Fibroblast of skin of left biceps (primary cell): ENCODE results near the gene MOV10.
A peak's percentile ranks its signal among the peaks of the same experiment; 100 is the strongest.

Experiments used
- DNase-seq, 2 experiments: peaks; one replicate each; pipeline ENCODE4 v3.0.0-alpha.2; 2013; ENCODE audit warnings: low read depth in 2 of 2

The MOV10 gene

GRCh38 chr1:112698366-112699310 is 24.2 kb downstream of the MOV10 start:
- DNase-seq: no peak

- DNase-seq: no peak
Observed at GRCh38 chr1:112699425-112700144, 25.1 kb downstream of the MOV10 start.

GRCh38 chr1:112700290-112701226 is 26.1 kb downstream of the MOV10 start:
- DNase-seq: peak; percentile 84 to 86

- no peak for DNase-seq
Observed at GRCh38 chr1:112701227-112702066, 27.0 kb downstream of the MOV10 start.

- DNase-seq: no peak
Observed at GRCh38 chr1:112702067-112702395, 27.6 kb downstream of the MOV10 start.

GRCh38 chr1:112702420-112703261 is 28.2 kb downstream of the MOV10 start:
- no peak for DNase-seq

GRCh38 chr1:112703706-112704105 is 29.2 kb downstream of the MOV10 start:
- no peak for DNase-seq

GRCh38 chr1:112704391-112704933 is 30.0 kb downstream of the MOV10 start:
- DNase-seq: no peak

GRCh38 chr1:112704934-112705627 is 30.6 kb downstream of the MOV10 start:
- peak; percentile 86 to 88 for DNase-seq

- no peak for DNase-seq
Observed at GRCh38 chr1:112706505-112707220, 32.2 kb downstream of the MOV10 start, which contains the start of gene RHOC. TSS of gene RHOC (minus strand) at chr1:112707127. CDS start at chr1:112703799, 3,328 bp downstream.

- DNase-seq: peak in 1 of 2 experiments; percentile 47
Observed at GRCh38 chr1:112707221-112708001, 33.0 kb downstream of the MOV10 start.

GRCh38 chr1:112708002-112708448 is 33.6 kb downstream of the MOV10 start:
- no peak for DNase-seq

- no peak for DNase-seq
Observed at GRCh38 chr1:112708489-112708888, 34.0 kb downstream of the MOV10 start.

- no peak for DNase-seq
Observed at GRCh38 chr1:112710159-112710558, 35.7 kb downstream of the MOV10 start.

GRCh38 chr1:112710586-112710985 is 36.1 kb downstream of the MOV10 start:
- DNase-seq: no peak

- no peak for DNase-seq
Observed at GRCh38 chr1:112711041-112711440, 36.6 kb downstream of the MOV10 start.

GRCh38 chr1:112711670-112712069 is 37.2 kb downstream of the MOV10 start:
- DNase-seq: no peak
